H9 (cell line): ENCODE data around the gene OR4S2. TPM values are rescaled to one million over a fixed set of nuclear protein-coding genes. Genes with fewer than 3 reads are reported as not detected.

Source experiments
- DNase-seq: peaks from one replicate; pipeline ENCODE4 v3.0.0-alpha.2; 2017
- H2AFZ ChIP-seq: one replicate; pipeline ENCODE4 v1.6.1; 2013; ENCODE audit warnings: mild to moderate bottlenecking, low read length, control low read depth, moderate library complexity
- H2AK5ac ChIP-seq: 2 replicates; pipeline ENCODE4 v1.6.1; 2013; ENCODE audit warnings: low read length, control low read depth, mixed read lengths; ENCODE audit not compliant: insufficient read length
- H2BK120ac ChIP-seq: one replicate; pipeline ENCODE4 v1.6.1; 2013; ENCODE audit warnings: low read depth, mild to moderate bottlenecking, low read length, control low read depth, inconsistent platforms; ENCODE audit not compliant: poor library complexity, severe bottlenecking
- H2BK12ac ChIP-seq: 2 replicates; pipeline ENCODE4 v1.6.1; 2013; ENCODE audit warnings: low read length, control low read depth, mixed read lengths, low read depth; ENCODE audit not compliant: insufficient read length
- H2BK15ac ChIP-seq: 2 replicates; pipeline ENCODE4 v1.6.1; 2013; ENCODE audit warnings: low read depth, low read length, control low read depth
- H2BK20ac ChIP-seq: one replicate; pipeline ENCODE4 v1.6.1; 2013; ENCODE audit warnings: low read depth, mild to moderate bottlenecking, low read length, control low read depth, inconsistent platforms; ENCODE audit not compliant: poor library complexity, severe bottlenecking
- H2BK5ac ChIP-seq: 2 replicates; pipeline ENCODE4 v1.6.1; 2013; ENCODE audit warnings: low read length, control low read depth, mixed read lengths; ENCODE audit not compliant: insufficient read length
- H3K14ac ChIP-seq: 2 replicates; pipeline ENCODE4 v1.6.1; 2013; ENCODE audit warnings: low read length, control low read depth; ENCODE audit not compliant: insufficient read depth
- H3K18ac ChIP-seq: 2 replicates; pipeline ENCODE4 v1.6.1; 2013; ENCODE audit warnings: low read depth, mild to moderate bottlenecking, mixed read lengths, low read length, control low read depth; ENCODE audit not compliant: insufficient read length
- H3K23ac ChIP-seq: 2 replicates; pipeline ENCODE4 v1.6.1; 2013; ENCODE audit warnings: low read length, control low read depth, mixed read lengths, low read depth; ENCODE audit not compliant: insufficient read length
- H3K23me2 ChIP-seq: 2 replicates; pipeline ENCODE4 v1.6.1; 2013; ENCODE audit warnings: low read depth, mild to moderate bottlenecking, mixed read lengths, low read length, control low read depth; ENCODE audit not compliant: insufficient read length, poor library complexity, severe bottlenecking
- H3K27ac ChIP-seq: 2 replicates; pipeline ENCODE4 v1.5.1; 2013; ENCODE audit warnings: low read length, control low read depth, mixed read lengths, low read depth; ENCODE audit not compliant: insufficient read length
- H3K27me3 ChIP-seq: 2 replicates; pipeline ENCODE4 v1.6.1; 2013; ENCODE audit warnings: low read length, control low read depth, inconsistent platforms; ENCODE audit not compliant: insufficient read depth
- H3K4ac ChIP-seq: 2 replicates; pipeline ENCODE4 v1.6.1; 2013; ENCODE audit warnings: low read depth, mild to moderate bottlenecking, control low read depth, inconsistent platforms, low read length, moderate library complexity
- H3K4me1 ChIP-seq: 2 replicates; pipeline ENCODE4 v1.6.1; 2013; ENCODE audit warnings: low read length, control low read depth, inconsistent platforms; ENCODE audit not compliant: insufficient read depth
- H3K4me2 ChIP-seq: 2 replicates; pipeline ENCODE4 v1.6.1; 2013; ENCODE audit warnings: low read length, control low read depth, mixed read lengths; ENCODE audit not compliant: insufficient read length, insufficient read depth
- H3K56ac ChIP-seq: 2 replicates; pipeline ENCODE4 v1.6.1; 2013; ENCODE audit warnings: low read depth, mild to moderate bottlenecking, mixed read lengths, low read length, control low read depth; ENCODE audit not compliant: insufficient read length
- H3K79me1 ChIP-seq: 2 replicates; pipeline ENCODE4 v1.6.1; 2013; ENCODE audit warnings: low read depth, mild to moderate bottlenecking, moderate library complexity, low read length, control low read depth, inconsistent platforms; ENCODE audit not compliant: insufficient read depth, poor library complexity, severe bottlenecking
- H3K79me2 ChIP-seq: 2 replicates; pipeline ENCODE4 v1.6.1; 2013; ENCODE audit warnings: low read length, control low read depth, inconsistent platforms; ENCODE audit not compliant: insufficient read depth
- H3K9ac ChIP-seq: 2 replicates; pipeline ENCODE4 v1.6.1; 2013; ENCODE audit warnings: low read length, control low read depth, mixed read lengths; ENCODE audit not compliant: insufficient read length; ENCODE audit errors: extremely low read depth
- H3K9me3 ChIP-seq: one replicate; pipeline ENCODE4 v1.6.1; 2013; ENCODE audit warnings: low read depth, low read length, inconsistent platforms; ENCODE audit not compliant: control insufficient read depth
- H3T11ph ChIP-seq: one replicate; pipeline ENCODE4 v1.6.1; 2013; ENCODE audit warnings: mild to moderate bottlenecking, low read length, control low read depth, inconsistent platforms
- H4K20me1 ChIP-seq: one replicate; pipeline ENCODE4 v1.6.1; 2013; ENCODE audit not compliant: control insufficient read depth, insufficient read length, insufficient read depth
- H4K5ac ChIP-seq: 2 replicates; pipeline ENCODE4 v1.6.1; 2013; ENCODE audit warnings: low read depth, mild to moderate bottlenecking, mixed read lengths, low read length, control low read depth; ENCODE audit not compliant: insufficient read length
- H4K8ac ChIP-seq: replicated peaks from 2 replicates; pipeline ENCODE4 v1.6.1; 2013; ENCODE audit warnings: low read length, control low read depth, mixed read lengths, low read depth; ENCODE audit not compliant: insufficient read length
- H4K91ac ChIP-seq: 2 replicates; pipeline ENCODE4 v1.6.1; 2013; ENCODE audit warnings: low read depth, mild to moderate bottlenecking, moderate library complexity, mixed read lengths, low read length, control low read depth; ENCODE audit not compliant: insufficient read length
- H3K27ac Mint-ChIP-seq, 3 experiments: 2 replicates in 2 of 3; 3 replicates in 1 of 3; pipeline ENCODE4 v1.8.0; 2020 to 2021; ENCODE audit warnings: mixed read lengths in 3 of 3, mild to moderate bottlenecking in 1 of 3, moderate library complexity in 1 of 3
- H3K27me3 Mint-ChIP-seq: 2 replicates; pipeline ENCODE4 v1.8.0; 2021; ENCODE audit warnings: low read depth, mild to moderate bottlenecking, moderate library complexity, mixed read lengths
- H3K36me3 Mint-ChIP-seq, 3 experiments: 2 replicates in 2 of 3; 3 replicates in 1 of 3; pipeline ENCODE4 v1.8.0; 2020 to 2021; ENCODE audit warnings: low read depth in 3 of 3, mixed read lengths in 3 of 3; ENCODE audit not compliant: insufficient read depth in 1 of 3
- H3K4me1 Mint-ChIP-seq, 2 experiments: 2 replicates each; pipeline ENCODE4 v1.8.0; 2020; ENCODE audit warnings: mixed read lengths in 2 of 2
- H3K4me3 Mint-ChIP-seq, 2 experiments: 2 replicates in 1 of 2; 3 replicates in 1 of 2; pipeline ENCODE4 v1.8.0; 2020 to 2021; ENCODE audit warnings: mild to moderate bottlenecking in 2 of 2, mixed read lengths in 2 of 2, moderate library complexity in 1 of 2
- H3K9me3 Mint-ChIP-seq, 2 experiments: 2 replicates in 1 of 2; 3 replicates in 1 of 2; pipeline ENCODE4 v1.8.0; 2020; ENCODE audit warnings: mild to moderate bottlenecking in 2 of 2, mixed read lengths in 2 of 2, moderate library complexity in 1 of 2
- CTCF ChIP-seq: fragments of 200-600 bp; sonication (generic); conservative IDR thresholded peaks from 3 replicates; pipeline ENCODE4 v1.8.0; 2021; ENCODE audit warnings: antibody characterized with exemption, mild to moderate bottlenecking
- WGBS: extraction: QIAGEN DNeasy Blood & Tissue Kit; methylation state at CpG from one replicate; pipeline ENCODE4 v1.1.7; 2013; ENCODE audit warnings: missing lambda C conversion rate, low lambda C conversion rate, mixed read lengths; ENCODE audit not compliant: insufficient read length; ENCODE audit errors: extremely low coverage; 5-methylcytosine and 5-hydroxymethylcytosine counted together
- total RNA-seq: library from RNA; stranded (reverse); gene quantifications from 2 replicates; pipeline ENCODE4 v1.2.1, GENCODE V29; 2021

Gene OR4S2
- total RNA-seq, 1 experiment from 2014 or later = not detected

GRCh38 chr11:55701429-55701828, 53.3 kb downstream of the OR4S2 start:
- H3K9ac ChIP-seq = no peak overlapping the region
- H2AFZ ChIP-seq = no peak overlapping the region
- H4K20me1 ChIP-seq = no peaks in the 10 kb centered on the region
- H4K91ac ChIP-seq = no peak overlapping the region
- H3K56ac ChIP-seq = no peak overlapping the region
- no peak overlapping the region for H3T11ph ChIP-seq
- H2AK5ac ChIP-seq = no peak overlapping the region
- H3K79me2 ChIP-seq = no peaks in the 10 kb centered on the region
- no peaks in the 10 kb centered on the region for H3K27me3 ChIP-seq
- H3K23ac ChIP-seq = no peak overlapping the region
- H3K14ac ChIP-seq = no peak overlapping the region
- H3K18ac ChIP-seq = no peak overlapping the region
- H3K4me1 ChIP-seq = no peaks in the 10 kb centered on the region
- H3K4me3 Mint-ChIP-seq = no peak overlapping the region
- no peak for DNase-seq
- H2BK12ac ChIP-seq = no peak overlapping the region
- peaks cover 0 to 14% (median 7%) of the 10 kb centered on the region in 3 experiments; a peak in 5 of 7 replicates for H3K36me3 Mint-ChIP-seq
- H3K79me1 ChIP-seq = no peaks in the 10 kb centered on the region
- no peak overlapping the region for H2BK15ac ChIP-seq
- H3K27ac ChIP-seq = no peak overlapping the region
- H2BK120ac ChIP-seq = no peak overlapping the region
- no peak overlapping the region for H4K5ac ChIP-seq
- peaks cover 39% of the 10 kb centered on the region for H3K9me3 ChIP-seq
- H3K4ac ChIP-seq = no peak overlapping the region
- H3K4me2 ChIP-seq = no peak overlapping the region
- no CpG with 5 or more reads among the region's 4 CpGs for WGBS
- H2BK20ac ChIP-seq = no peak overlapping the region
- H2BK5ac ChIP-seq = no peak overlapping the region
- peaks cover 73 to 80% of the 10 kb centered on the region in 2 experiments for H3K9me3 Mint-ChIP-seq
- H4K8ac ChIP-seq = no peak overlapping the region
- H3K27ac Mint-ChIP-seq = no peak overlapping the region
- no peaks in the 10 kb centered on the region; the same call in 1 of the 2 replicates for H3K27me3 Mint-ChIP-seq
- no peaks in the 10 kb centered on the region for H3K4me1 Mint-ChIP-seq
- no peak for TF ChIP-seq CTCF
- no peaks in the 10 kb centered on the region for H3K23me2 ChIP-seq

Other genes with a start within 250 kb of the OR4S2 start
- not detected in 2 replicates for gene OR4C15, start 93.9 kb upstream of the OR4S2 start, total RNA-seq
- not detected in 2 replicates for gene OR4C16, start 76.2 kb upstream of the OR4S2 start, total RNA-seq
- gene OR4C11, start 40.7 kb upstream of the OR4S2 start, total RNA-seq = not detected in 2 replicates
- not detected in 2 replicates for gene OR4P4, start 13.2 kb upstream of the OR4S2 start, total RNA-seq
- not detected in 2 replicates for gene OR4C6, start 13.9 kb downstream of the OR4S2 start, total RNA-seq
- not detected in 2 replicates for gene OR5D13, start 125.1 kb downstream of the OR4S2 start, total RNA-seq
- not detected in 2 replicates for gene OR5D14, start 147.2 kb downstream of the OR4S2 start, total RNA-seq
- gene OR5L1, start 163.0 kb downstream of the OR4S2 start, total RNA-seq = not detected in 2 replicates
- not detected in 2 replicates for gene OR5D18, start 171.3 kb downstream of the OR4S2 start, total RNA-seq
- gene OR5L2, start 178.9 kb downstream of the OR4S2 start, total RNA-seq = not detected in 2 replicates
- not detected in 2 replicates for gene OR5D16, start 190.4 kb downstream of the OR4S2 start, total RNA-seq
- gene TRIM51, start 235.0 kb downstream of the OR4S2 start, total RNA-seq = not detected in 2 replicates